C4-2B (cell line): ENCODE measurements around the gene CLMN.

ENCODE experiments used
- ZFX ChIP-seq: fragments of 450-650 bp; IDR thresholded peaks from 2 replicates; pipeline ENCODE4 v1.6.1; 2017
- TF ChIP-seq, protein P1 (sequence below): fragments of 450-650 bp; conservative IDR thresholded peaks from 2 replicates; pipeline ENCODE4 v1.5.1; 2017; ENCODE audit warnings: mild to moderate bottlenecking

DNA sequence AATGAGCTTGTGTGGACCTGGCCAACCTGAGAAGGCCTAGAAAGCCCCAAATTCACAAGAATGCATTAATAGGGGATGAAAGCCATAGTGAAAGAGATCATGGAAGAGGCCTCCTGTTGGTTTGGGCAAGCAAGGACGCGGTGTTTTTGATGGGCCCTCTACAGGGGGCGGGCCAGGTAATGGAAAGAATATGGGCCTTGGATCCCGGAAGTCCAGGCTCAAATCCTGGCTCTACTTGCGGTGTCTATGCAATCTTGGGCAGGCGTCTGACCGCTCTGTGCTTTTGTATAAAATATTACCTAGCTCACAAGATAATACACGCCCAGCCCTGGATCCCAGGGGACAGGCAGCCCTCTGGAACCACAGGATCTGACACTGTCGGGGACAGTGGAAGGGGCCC is 41.1 kb upstream of the CLMN start:
- TF ChIP-seq, protein P1, sequence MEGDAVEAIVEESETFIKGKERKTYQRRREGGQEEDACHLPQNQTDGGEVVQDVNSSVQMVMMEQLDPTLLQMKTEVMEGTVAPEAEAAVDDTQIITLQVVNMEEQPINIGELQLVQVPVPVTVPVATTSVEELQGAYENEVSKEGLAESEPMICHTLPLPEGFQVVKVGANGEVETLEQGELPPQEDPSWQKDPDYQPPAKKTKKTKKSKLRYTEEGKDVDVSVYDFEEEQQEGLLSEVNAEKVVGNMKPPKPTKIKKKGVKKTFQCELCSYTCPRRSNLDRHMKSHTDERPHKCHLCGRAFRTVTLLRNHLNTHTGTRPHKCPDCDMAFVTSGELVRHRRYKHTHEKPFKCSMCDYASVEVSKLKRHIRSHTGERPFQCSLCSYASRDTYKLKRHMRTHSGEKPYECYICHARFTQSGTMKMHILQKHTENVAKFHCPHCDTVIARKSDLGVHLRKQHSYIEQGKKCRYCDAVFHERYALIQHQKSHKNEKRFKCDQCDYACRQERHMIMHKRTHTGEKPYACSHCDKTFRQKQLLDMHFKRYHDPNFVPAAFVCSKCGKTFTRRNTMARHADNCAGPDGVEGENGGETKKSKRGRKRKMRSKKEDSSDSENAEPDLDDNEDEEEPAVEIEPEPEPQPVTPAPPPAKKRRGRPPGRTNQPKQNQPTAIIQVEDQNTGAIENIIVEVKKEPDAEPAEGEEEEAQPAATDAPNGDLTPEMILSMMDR, result no peak
- TF ChIP-seq ZFX, result no peak
